Panc1 (cell line): ENCODE results near the gene TPGS2. TPM values are rescaled to one million over a fixed set of nuclear protein-coding genes. Genes with fewer than 3 reads are reported as not detected.

Experiments used
- ATAC-seq: fragments of 200-7000 bp; cut with Tn5 transposase; 2 replicates; pipeline ENCODE4 v1.9.1; 2020; ENCODE audit warnings: mild to moderate bottlenecking, moderate library complexity
- BruUV-seq: library from RNA; stranded (reverse); fragments of 400-500 nt; replicated peaks from 2 replicates; lab custom pipeline; 2021; lab: Mats Ljungman, UMichigan
- CTCF ChIA-PET: fragments of 300-600 bp; sonication (Branson Sonifier 250); formaldehyde crosslinking; loops from one replicate; lab custom pipeline; 2022; ENCODE audit warnings: antibody characterized with exemption; lab: Charles Lee
- POLR2A ChIA-PET: fragments of 300-600 bp; sonication (Branson Sonifier 250); formaldehyde crosslinking; loops from one replicate; lab custom pipeline; 2022; ENCODE audit warnings: antibody characterized with exemption; lab: Charles Lee
- DNase-seq: peaks from one replicate; pipeline ENCODE4 v3.0.0-alpha.2; 2010; ENCODE audit warnings: low read depth, low spot score
- H3K27ac ChIP-seq: 2 replicates; pipeline ENCODE4 v1.5.1; 2011; ENCODE audit warnings: mild to moderate bottlenecking, low read length, inconsistent platforms
- H3K27me3 ChIP-seq: fragments of 200-500 bp; sonication (Bioruptor generic); 2 replicates; pipeline ENCODE4 v1.6.0; 2014; ENCODE audit warnings: low read length, inconsistent platforms; ENCODE audit not compliant: control insufficient read depth, insufficient read depth
- H3K36me3 ChIP-seq: fragments of 200-500 bp; sonication (Bioruptor generic); 2 replicates; pipeline ENCODE4 v1.5.1; 2014; ENCODE audit warnings: inconsistent platforms, mild to moderate bottlenecking, low read length, moderate library complexity; ENCODE audit not compliant: control insufficient read depth, insufficient read depth
- H3K4me1 ChIP-seq: 2 replicates; pipeline ENCODE4 v1.5.1; 2011; ENCODE audit warnings: inconsistent platforms, mild to moderate bottlenecking, low read length, moderate library complexity; ENCODE audit not compliant: control insufficient read depth, insufficient read depth
- H3K4me3 ChIP-seq, 2 experiments: 2 replicates each; pipeline ENCODE4 v1.5.1; 2011 to 2012; ENCODE audit warnings: low read depth in 2 of 2, low read length in 2 of 2, mild to moderate bottlenecking in 2 of 2, inconsistent platforms in 1 of 2, moderate library complexity in 1 of 2
- H3K9me3 ChIP-seq: fragments of 200-500 bp; sonication (Bioruptor generic); 2 replicates; pipeline ENCODE4 v1.5.1; 2014; ENCODE audit warnings: low read depth, mild to moderate bottlenecking, inconsistent platforms, low read length, moderate library complexity; ENCODE audit not compliant: control insufficient read depth, insufficient read depth
- CTCF ChIP-seq: fragments of 450-650 bp; IDR thresholded peaks from 2 replicates; pipeline ENCODE4 v1.5.1; 2017; ENCODE audit warnings: mild to moderate bottlenecking
- POLR2AphosphoS5 ChIP-seq: IDR thresholded peaks from 2 replicates; pipeline ENCODE4 v1.6.1; 2012; ENCODE audit warnings: mild to moderate bottlenecking, low read depth, low read length, moderate library complexity
- REST ChIP-seq, 2 experiments: IDR thresholded peaks; 2 replicates each; pipeline ENCODE4 v1.6.1; 2011 to 2012; ENCODE audit warnings: low read depth in 2 of 2, control low read depth in 1 of 2, low read length in 1 of 2, mild to moderate bottlenecking in 1 of 2, moderate library complexity in 1 of 2; ENCODE audit not compliant: insufficient read depth in 1 of 2
- SIN3A ChIP-seq: IDR thresholded peaks from 2 replicates; pipeline ENCODE4 v1.6.1; 2012; ENCODE audit warnings: low read depth, mild to moderate bottlenecking, low read length, moderate library complexity, borderline replicate concordance; ENCODE audit not compliant: insufficient read depth
- TCF7L2 ChIP-seq: IDR thresholded peaks from 2 replicates; pipeline ENCODE4 v1.6.1; 2011; ENCODE audit warnings: mild to moderate bottlenecking, low read depth, low read length, inconsistent platforms
- in situ Hi-C: cut with HindIII; loops from 2 replicates; pipeline ENCODE4 v1.10.0; 2016; ENCODE audit warnings: low sequenced_read_pairs, low pct_unique_long_range_greater_than_20kb
- intact Hi-C: fragments of 100-400 bp; cut with micrococcal nuclease; formaldehyde crosslinking; loops from one replicate; pipeline ENCODE4 v1.10.0; 2022; ENCODE audit not compliant: unreplicated experiment
- total RNA-seq: library from RNA; stranded (reverse); gene quantifications from one replicate; pipeline ENCODE4 v1.2.1, GENCODE V29; 2021; ENCODE audit not compliant: unreplicated experiment

TPGS2 gene
- total RNA-seq, 1 experiment from 2014 or later = 98.7 TPM

GRCh38 chr18:36762074-36762473 lies 66.7 kb downstream of the TPGS2 start:
- Histone ChIP-seq H3K27ac (no peak overlapping the region), H3K9me3 (no peaks in the 10 kb centered on the region), H3K4me1 (no peaks in the 10 kb centered on the region), H3K27me3 (no peaks in the 10 kb centered on the region), H3K36me3 (no peaks in the 10 kb centered on the region), H3K4me3 (no peak overlapping the region)
- in situ Hi-C loops (no loop called here), intact Hi-C loops (no loop called here)
- TF ChIP-seq CTCF (no peak), TCF7L2 (no peak), SIN3A (no peak), REST (IDR thresholded peaks at IDR 0.05; ENCODE audit: insufficient read depth in 1 of 2, low read depth in 2 of 2, low read length in 1 of 2) (no peak), POLR2AphosphoS5 (no peak)
- CTCF ChIA-PET = no interaction called here
- no TSS peak for BruUV-seq
- no peak for ATAC-seq
- DNase-seq = no peak
- POLR2A ChIA-PET = no interaction called here

- no TSS peak for BruUV-seq
- ChIA-PET POLR2A (no interaction called here), CTCF (no interaction called here)
- intact Hi-C loops = no loop called here
- no peak overlapping the region for H3K27ac ChIP-seq
- H3K4me3 ChIP-seq = no peak overlapping the region
- in situ Hi-C loops = no loop called here
- TF ChIP-seq CTCF = no peak
- TF ChIP-seq POLR2AphosphoS5 = no peak
- TF ChIP-seq REST (IDR thresholded peaks at IDR 0.05; ENCODE audit: insufficient read depth in 1 of 2, low read depth in 2 of 2, low read length in 1 of 2) = no peak
- TF ChIP-seq TCF7L2 = no peak
- no peak for TF ChIP-seq SIN3A
- no peaks in the 10 kb centered on the region for H3K4me1 ChIP-seq
- no peaks in the 10 kb centered on the region for H3K36me3 ChIP-seq
- H3K27me3 ChIP-seq = no peaks in the 10 kb centered on the region
- DNase-seq = no peak
- H3K9me3 ChIP-seq = no peaks in the 10 kb centered on the region
- no peak for ATAC-seq
Observed at GRCh38 chr18:36761186-36761698, 67.6 kb downstream of the TPGS2 start.
